NB4 (cell line): ENCODE measurements around the gene CUL9.

Experiments used
- DNase-seq: peaks from one replicate; pipeline ENCODE4 v3.0.0; 2010; ENCODE audit warnings: low read depth
- H3K4me3 ChIP-seq: one replicate; pipeline ENCODE4 v1.5.1; 2011; ENCODE audit warnings: mild to moderate bottlenecking, low read depth, low read length, moderate library complexity
- MYC ChIP-seq: IDR thresholded peaks from 2 replicates; pipeline ENCODE4 v1.6.1; 2011; ENCODE audit warnings: low read depth, low read length
- POLR2A ChIP-seq: IDR thresholded peaks from 2 replicates; pipeline ENCODE4 v1.6.1; 2011; ENCODE audit warnings: mild to moderate bottlenecking; ENCODE audit not compliant: insufficient read length; ENCODE audit errors: extremely low read depth
- TF ChIP-seq, protein P1 (sequence below): IDR thresholded peaks from one replicate; pipeline ENCODE4 v1.5.1; 2012; ENCODE audit warnings: low read depth, low read length
- TF ChIP-seq, protein P2 (sequence below): IDR thresholded peaks from 2 replicates; pipeline ENCODE4 v1.6.1; 2011; ENCODE audit warnings: low read depth, low read length

Gene CUL9

DNA sequence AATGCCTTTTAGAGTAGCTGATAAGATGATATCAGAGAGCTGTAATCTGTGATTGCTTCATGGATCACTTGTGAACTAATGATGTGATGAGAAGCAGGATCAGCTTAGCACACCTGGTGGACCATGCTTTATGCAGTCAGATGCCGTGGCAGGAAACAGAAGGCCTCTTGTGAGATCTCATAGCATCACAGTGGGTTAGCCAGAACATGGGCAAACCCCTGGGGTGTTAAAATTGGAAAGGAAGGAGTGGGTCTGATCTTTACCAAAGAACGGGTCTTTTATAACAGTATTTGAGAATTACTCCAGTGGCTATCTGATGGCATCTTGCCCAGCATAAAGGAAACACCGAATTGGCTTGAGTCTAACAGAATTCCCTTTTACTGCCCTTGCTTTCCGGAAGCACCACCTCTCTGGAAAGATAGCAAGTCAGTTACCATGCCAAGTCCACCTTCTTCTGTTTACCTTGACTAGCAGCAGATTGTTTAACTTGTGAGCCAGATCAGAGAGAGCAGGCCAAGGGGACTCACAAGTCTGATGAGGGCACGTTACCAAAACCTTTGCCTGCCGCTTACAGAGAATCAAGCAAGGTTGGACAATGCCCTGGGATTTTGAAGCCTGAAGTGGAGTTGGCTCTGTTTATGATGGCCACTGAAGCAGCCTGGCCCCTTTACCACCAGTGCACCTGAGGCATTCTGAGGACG lies 31.8 kb upstream of the CUL9 start:
- H3K4me3 ChIP-seq: no peak overlapping the region
- no peak for DNase-seq
- no peak for TF ChIP-seq MYC
- no peak for TF ChIP-seq POLR2A
- TF ChIP-seq, protein P1, sequence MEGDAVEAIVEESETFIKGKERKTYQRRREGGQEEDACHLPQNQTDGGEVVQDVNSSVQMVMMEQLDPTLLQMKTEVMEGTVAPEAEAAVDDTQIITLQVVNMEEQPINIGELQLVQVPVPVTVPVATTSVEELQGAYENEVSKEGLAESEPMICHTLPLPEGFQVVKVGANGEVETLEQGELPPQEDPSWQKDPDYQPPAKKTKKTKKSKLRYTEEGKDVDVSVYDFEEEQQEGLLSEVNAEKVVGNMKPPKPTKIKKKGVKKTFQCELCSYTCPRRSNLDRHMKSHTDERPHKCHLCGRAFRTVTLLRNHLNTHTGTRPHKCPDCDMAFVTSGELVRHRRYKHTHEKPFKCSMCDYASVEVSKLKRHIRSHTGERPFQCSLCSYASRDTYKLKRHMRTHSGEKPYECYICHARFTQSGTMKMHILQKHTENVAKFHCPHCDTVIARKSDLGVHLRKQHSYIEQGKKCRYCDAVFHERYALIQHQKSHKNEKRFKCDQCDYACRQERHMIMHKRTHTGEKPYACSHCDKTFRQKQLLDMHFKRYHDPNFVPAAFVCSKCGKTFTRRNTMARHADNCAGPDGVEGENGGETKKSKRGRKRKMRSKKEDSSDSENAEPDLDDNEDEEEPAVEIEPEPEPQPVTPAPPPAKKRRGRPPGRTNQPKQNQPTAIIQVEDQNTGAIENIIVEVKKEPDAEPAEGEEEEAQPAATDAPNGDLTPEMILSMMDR: no peak
- TF ChIP-seq, protein P2, sequence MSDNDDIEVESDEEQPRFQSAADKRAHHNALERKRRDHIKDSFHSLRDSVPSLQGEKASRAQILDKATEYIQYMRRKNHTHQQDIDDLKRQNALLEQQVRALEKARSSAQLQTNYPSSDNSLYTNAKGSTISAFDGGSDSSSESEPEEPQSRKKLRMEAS: no peak

DNA sequence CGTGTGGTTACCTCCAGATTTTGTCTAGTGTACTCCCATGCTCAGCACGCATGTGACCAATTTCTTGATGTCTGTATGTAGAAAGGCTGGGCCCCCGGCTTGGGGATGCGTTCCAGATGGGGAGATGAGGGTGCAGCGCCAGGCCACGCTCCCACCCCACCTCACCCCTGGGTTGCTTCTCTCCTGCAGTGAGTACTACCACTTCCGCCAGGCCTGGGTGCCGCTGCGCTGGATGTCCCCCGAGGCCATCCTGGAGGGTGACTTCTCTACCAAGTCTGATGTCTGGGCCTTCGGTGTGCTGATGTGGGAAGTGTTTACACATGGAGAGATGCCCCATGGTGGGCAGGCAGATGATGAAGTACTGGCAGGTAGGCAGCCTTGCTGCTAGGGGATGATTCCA lies 22.4 kb upstream of the CUL9 start:
- no peak for DNase-seq
- H3K4me3 ChIP-seq: no peak overlapping the region
- no peak for TF ChIP-seq POLR2A

DNA sequence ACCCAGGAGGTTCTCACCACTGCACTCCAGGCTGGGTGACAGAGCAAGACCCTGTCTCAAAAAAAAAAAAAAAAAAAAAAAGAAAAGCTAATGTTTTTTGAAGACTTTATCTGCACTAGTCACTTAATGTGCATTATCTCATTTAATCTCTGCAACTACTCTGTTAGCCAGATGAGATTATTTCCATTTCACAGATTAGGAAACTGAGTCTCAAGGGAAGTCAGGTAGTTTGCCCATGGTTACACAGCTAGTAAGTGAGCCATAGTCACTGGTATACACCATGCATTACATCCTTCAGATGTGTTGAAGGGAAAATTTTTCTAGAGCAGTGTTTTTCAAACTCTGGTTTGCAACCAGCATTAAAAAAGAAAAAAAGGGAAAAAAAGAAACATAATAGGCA lies 18.1 kb upstream of the CUL9 start:
- no peak for DNase-seq
- TF ChIP-seq, protein P1: no peak
- TF ChIP-seq, protein P2: no peak
- TF ChIP-seq POLR2A (no peak), MYC (no peak)
- H3K4me3 ChIP-seq: no peak overlapping the region

DNA sequence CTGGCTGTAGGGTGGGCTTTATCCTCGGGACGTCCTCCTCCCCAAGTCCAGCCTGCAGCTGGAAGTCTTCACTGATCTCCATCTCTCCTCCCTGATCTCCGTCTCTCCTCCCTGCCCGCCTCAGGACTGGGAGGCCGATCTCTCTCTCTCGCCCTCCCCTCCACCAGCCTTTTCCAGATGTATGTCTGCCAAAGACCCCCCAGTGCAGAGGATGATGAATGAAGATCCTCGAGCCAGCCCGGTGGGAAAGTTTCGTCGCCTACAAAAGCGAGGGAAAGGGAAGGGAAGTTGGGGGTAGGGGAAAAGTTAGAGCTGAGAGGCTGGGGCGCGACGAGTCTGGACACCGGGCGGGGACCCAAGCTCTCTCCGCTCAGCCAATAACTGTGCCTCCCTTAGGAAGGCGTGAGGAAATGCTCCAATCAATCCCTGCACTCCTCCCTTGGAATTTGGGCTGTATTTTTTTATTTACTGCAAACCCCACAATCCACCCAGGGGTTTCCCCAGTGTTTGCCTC lies 11.5 kb upstream of the CUL9 start:
- TF ChIP-seq, protein P2: no peak
- TF ChIP-seq, protein P1: no peak
- TF ChIP-seq POLR2A (no peak), MYC (no peak)
- no peak for DNase-seq
- peak overlapping the region; percentile 66 for H3K4me3 ChIP-seq

DNA sequence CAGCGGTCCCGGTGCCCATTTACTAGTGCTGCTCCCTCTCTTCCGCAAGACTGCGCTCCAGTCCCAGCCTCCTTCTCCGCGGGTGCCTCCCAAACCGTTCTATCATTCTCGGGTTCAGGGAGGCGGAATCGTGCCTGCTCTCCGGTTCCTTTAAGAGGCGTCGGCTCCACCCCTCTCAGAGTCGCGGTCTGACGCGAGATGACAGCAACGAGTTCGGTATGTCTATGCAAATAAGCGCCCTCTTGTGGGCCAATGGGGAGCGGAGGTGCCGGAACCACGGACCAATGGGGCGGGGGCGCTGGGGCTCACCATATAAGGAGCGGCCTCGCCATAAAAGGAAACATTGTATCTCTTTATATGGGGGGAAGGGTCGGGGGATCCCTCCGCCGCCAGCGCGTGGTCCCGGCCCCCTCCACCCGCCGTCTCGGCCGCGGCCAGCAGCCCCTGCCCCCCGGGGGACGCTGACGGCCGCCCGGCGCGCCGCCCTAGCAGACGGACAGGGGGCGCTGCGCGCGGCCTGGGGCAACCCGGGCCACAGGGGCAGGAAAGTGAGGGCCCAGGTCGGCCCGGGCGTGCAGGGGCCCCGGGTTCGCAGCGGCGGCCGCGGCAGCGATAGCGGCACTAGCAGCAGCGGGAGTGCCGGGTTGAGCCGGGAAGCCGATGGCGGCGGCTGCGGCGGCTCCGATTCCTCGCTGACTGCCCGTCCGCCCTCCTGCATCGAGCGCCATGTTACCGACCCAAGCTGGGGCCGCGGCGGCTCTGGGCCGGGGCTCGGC lies 10.9 kb upstream of the CUL9 start, which contains the start of gene SRF:
Gene SRF, plus strand, starts transcription at position 339 of the 776 bp plus-strand sequence. Its CDS starts 388 bp downstream, at position 727.
- peak within 1 kb of the TSS; percentile 74 for H3K4me3 ChIP-seq
- TF ChIP-seq, protein P2: peak; percentile 67
- TF ChIP-seq POLR2A (peak; percentile 43), MYC (no peak; the same call in none of the 2 replicates)
- TF ChIP-seq, protein P1: peak; percentile 42
- DNase-seq: peak; percentile 100

DNA sequence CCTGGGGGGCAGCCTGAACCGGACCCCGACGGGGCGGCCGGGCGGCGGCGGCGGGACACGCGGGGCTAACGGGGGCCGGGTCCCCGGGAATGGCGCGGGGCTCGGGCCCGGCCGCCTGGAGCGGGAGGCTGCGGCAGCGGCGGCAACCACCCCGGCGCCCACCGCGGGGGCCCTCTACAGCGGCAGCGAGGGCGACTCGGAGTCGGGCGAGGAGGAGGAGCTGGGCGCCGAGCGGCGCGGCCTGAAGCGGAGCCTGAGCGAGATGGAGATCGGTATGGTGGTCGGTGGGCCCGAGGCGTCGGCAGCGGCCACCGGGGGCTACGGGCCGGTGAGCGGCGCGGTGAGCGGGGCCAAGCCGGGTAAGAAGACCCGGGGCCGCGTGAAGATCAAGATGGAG lies 10.3 kb upstream of the CUL9 start:
- DNase-seq: no peak
- TF ChIP-seq, protein P1: no peak
- TF ChIP-seq POLR2A (no peak), MYC (no peak)
- TF ChIP-seq, protein P2: no peak
- H3K4me3 ChIP-seq: peak overlapping the region; percentile 74
